ENCODE measurements around the gene LEF1.

DNA sequence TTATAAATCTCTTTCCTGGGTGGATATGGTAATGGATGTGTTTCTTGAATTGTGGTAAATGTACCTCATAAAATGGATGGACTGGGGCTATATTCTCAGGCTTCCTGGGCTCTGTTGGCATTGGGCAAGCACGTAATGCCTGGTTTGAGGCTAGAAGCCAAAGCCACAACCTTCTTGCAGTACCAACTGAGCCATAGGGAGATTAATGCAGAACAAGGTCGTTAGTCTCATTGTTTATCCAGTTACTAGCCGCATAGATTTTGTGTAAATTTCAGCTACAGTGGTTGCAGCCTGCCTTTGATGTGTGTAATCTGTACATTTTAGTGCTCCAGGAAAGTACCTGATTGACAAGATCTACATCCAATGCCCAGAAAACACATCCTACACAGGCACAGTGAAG lies 7.2 kb upstream of the LEF1 start:
- TF ChIP-seq, protein P1, sequence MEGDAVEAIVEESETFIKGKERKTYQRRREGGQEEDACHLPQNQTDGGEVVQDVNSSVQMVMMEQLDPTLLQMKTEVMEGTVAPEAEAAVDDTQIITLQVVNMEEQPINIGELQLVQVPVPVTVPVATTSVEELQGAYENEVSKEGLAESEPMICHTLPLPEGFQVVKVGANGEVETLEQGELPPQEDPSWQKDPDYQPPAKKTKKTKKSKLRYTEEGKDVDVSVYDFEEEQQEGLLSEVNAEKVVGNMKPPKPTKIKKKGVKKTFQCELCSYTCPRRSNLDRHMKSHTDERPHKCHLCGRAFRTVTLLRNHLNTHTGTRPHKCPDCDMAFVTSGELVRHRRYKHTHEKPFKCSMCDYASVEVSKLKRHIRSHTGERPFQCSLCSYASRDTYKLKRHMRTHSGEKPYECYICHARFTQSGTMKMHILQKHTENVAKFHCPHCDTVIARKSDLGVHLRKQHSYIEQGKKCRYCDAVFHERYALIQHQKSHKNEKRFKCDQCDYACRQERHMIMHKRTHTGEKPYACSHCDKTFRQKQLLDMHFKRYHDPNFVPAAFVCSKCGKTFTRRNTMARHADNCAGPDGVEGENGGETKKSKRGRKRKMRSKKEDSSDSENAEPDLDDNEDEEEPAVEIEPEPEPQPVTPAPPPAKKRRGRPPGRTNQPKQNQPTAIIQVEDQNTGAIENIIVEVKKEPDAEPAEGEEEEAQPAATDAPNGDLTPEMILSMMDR (IDR thresholded peaks at IDR 0.05; ENCODE audit: low read depth, low read length): no peak
- TF ChIP-seq EZH2phosphoT487 (IDR thresholded peaks at IDR 0.05; ENCODE audit: low read depth): no peak
